HG03378 (cell line): ENCODE measurements around the gene C10orf143.
"Not testable (repeated sequence)": the region's sequence is repeated elsewhere in the genome, so short reads cannot be mapped to it uniquely, and the experiment has no call there.

Experiments used
- ATAC-seq: cut with Tn5 transposase; IDR thresholded peaks from one replicate; pipeline ENCODE4 v1.9.1; 2021; ENCODE audit warnings: mild to moderate bottlenecking, moderate library complexity; ENCODE audit not compliant: unreplicated experiment

C10orf143 gene

DNA sequence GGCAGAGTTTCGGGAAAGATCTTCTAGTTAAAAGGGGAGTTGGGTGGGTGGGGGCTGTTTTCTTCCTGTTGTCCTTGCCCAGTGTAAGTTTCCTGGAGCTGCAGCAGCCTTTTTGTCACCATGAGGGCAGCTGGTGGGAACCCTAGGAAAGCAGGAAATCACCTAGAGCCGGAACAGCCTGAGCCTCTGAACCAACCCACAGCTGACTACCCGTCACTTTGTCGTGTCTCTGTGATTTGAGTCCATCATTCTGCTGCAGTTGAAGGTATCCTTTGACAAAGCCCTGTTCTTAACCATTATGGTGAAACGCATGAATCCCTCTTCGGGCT is 1.2 kb upstream of the C10orf143 start:
- no peak for ATAC-seq

DNA sequence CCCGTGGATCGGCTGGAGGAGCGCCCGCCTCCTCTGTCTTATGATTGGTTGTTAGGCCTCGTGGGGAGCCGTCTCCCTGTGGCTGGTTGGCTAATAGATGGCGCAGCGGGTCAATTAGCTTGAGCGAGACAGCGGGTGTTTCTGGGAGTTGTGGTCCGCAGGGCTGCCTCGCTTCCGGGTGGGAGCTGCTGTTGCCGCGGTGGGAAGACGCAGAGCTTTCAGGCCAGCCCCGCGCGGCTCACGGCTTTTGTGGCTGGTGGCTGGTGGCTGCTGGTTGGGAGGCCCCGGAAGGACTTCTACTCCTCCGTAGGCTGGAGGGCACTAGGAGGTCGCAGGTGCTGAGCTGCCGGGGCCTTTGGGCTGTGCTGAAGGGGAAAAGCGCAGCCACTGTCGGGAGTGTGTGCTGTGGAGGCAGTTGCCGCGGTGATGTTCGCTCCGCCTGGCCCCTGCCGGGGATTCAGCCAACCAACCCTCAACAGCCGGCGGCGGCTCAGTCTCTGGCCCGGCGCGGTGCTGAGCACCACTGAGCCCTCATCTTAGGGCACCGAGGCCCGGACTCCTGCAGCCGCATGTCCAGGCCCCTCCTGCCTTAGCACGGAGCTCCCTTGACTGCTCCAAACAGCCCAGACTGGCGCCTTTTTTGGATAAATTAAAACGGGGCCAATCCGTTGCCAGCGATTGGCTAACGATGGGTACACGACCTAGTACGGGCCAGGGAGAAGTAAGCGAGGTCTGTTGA is 652 bp upstream of the C10orf143 start:
- peak; percentile 89 for ATAC-seq

DNA sequence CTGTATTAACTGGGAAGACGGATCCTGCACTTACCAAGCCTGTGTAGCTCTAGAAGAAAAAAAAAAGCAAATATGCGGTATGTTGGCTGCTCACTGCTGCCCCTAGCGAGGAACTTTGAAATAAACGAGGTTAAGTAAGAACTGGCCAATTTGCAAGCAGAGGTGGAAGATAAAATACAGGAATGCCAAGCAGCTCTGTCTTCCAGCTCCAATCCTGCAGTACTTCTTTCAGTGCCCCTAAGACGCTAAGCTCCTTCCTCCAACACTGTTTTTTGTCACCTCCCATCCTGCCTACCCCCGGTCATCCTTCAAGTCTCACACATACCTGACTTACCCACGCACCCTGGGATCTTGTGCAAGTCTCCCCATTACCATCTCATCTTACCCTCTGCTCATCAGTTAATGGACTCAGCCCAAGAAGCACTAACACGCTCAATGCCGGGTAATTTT is 809 bp downstream of the C10orf143 start:
- ATAC-seq: no peak

DNA sequence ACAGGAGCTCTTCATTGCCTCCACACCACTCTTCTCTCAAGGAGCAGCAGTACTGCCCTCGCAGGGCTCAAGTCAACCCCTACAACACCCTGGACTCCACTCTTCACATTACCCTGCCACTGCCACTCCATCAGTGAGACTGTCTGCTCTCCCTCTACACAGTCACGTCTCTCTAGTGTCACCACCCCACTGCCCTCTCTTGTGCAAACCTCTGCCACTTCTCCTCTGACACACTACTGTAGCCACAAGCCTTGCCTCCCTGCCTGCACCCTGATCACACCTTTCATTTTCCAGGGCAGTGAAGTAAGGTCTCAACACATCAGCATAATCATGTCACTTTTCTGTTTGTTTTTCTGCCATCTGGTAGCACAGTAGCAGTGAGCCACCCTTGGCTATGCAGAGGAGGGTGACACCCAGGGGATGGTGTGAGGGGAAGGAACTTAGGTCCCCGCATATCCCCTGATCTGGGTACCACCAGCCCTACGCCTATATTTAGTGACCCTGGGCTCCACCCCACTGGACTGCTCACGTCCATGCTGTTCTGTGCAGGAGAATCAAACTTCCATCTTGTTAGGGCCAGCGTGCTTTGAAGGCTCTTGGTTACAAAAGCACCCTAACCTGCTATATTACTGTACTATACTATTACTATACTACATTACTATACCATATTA is 1.6 kb downstream of the C10orf143 start:
- ATAC-seq: no peak

DNA sequence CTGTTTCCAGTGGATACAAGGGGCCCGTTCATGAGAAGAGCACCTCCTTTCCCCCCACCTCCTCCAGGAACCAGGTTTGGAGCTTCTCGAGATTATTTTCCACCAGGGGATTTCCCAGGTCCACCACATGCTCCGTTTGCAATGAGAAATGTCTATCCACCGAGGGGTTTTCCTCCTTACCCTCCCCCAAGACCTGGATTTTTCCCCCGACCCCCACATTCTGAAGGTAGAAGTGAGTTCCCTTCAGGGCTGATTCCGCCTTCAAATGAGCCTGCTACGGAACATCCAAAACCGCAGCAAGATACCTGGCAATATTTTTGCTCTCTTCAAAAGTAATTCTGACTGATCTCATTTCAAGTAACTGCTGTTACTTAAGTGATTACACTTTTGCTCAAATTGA is 2.5 kb downstream of the C10orf143 start:
- ATAC-seq: not testable (repeated sequence)

DNA sequence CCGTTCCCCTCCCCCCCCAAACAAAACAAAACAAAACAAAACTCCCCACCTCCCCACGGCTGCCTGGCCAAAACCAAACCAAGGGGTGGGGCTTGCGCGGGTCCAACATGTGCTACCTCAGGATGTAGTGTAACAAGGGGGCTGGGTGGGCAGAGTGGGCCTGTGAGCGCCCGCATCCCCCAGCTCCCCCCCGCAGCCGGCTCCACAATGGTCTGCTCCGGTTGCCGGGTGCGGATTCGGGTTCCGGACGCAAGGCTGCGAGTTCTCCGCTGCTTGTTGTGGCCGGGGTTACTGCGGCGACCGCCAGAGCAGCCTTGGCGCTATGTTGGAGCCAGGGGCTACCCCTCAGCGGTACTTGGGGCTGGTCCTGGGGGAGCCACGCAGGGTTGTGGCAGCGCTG is 4.9 kb downstream of the C10orf143 start:
- ATAC-seq: no peak

DNA sequence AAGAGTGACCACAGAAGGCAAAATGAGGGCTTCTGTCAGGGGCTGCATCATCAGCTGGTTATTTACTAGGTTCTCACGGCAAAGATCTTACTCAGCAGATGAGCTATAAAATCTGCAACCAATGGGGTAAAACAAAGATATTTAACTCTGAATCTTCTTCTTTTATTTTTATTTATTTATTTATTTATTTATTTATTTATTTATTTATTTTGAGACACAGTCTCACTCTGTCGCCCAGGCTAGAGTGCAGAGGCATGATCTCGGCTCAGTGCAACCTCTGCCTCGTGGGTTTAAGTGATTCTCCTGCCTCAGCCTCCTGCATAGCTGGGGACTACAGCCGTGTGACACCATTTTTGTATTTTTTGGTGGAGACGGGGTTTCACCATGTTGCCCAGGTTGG is 11.3 kb downstream of the C10orf143 start:
- no peak for ATAC-seq

DNA sequence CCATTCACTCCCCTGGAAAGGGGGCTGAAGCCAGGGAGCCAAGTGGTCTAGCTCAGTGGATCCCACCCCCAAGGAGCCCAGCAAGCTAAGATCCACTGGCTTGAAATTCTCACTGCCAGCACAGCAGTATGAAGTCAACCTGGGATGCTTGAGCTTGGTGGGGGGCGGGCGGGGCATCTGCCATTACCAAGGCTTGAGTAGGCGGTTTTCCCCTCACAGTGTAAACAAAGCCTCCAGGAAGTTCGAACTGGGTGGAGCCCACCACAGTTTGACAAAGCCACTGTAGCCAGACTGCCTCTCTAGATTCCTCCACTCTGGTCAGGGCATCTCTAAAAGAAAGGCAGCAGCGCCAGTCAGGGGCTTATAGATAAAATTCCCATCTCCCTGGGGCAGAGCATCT is 20.1 kb downstream of the C10orf143 start:
- ATAC-seq: not testable (repeated sequence)

DNA sequence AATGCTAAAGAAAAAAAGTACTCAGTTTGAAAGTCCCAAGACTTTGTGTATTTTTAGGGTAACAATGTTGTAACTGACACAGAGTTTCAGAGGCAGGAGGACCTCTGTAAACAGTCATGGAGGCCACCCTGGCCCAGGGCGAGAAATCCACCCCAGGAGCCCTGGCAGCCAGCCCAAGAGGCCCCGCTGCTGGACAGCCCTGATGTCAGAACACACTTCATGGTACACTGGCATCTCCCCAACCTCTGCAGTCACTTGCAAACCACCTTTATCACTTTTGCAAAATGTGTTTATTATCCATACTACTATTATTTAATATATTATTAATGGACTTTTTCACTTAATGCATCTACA is 30.2 kb downstream of the C10orf143 start:
- ATAC-seq: no peak

DNA sequence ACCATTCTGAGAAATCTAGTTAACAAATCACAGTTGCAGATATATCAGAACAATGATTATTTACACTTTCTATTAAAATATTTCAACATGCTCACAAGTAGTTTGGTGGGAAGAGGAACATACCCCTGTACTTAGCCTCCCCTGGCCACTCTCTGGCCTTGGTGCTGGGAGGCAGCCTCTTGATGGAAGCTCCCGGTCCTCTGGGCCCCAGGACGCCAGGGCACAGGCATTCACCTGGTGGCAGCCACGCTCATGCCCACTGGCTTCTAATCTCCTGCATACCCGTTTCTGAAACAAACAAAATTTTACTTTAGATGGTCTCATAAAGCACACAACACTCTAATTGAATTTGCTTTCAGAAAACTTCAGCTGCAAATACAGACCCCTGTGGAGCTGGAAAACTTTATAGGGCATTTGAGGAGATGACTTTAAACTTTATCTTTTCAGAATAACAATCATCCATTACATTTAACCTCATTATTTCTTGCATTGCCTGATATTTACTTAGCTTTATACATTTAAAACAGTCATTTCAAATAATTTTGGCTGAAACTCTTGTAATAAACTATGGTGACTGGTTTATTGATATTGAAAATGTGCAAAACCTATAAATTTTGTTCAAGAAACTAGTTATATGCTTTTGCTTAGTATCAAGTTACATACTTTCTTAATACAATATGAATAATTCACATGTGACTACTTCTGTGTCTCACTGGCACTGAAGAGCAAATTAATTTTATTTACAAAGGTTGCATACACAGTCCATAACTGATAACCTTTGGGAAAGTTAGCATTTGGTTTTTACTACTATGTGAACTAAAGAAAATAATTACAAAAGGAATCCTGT is 30.8 kb downstream of the C10orf143 start:
- no peak for ATAC-seq

DNA sequence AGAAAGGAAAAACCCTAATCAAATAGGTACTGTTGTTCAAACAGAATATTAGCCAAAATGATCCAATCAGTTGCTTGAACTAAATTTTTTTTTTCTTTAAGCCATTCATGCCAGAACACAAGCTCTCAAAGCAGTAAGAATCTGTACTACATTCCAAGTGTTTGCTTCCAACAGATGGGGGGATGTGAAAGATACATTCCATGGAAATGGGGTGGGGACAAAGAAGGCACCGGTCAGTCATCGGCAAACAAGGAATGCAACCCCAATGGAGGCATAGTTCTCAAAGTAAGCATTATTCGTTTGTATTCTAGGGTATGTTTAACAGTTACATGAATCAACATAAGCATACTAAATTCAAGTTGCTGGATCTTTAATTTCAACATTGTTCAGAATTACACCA is 32.5 kb downstream of the C10orf143 start:
- ATAC-seq: no peak

DNA sequence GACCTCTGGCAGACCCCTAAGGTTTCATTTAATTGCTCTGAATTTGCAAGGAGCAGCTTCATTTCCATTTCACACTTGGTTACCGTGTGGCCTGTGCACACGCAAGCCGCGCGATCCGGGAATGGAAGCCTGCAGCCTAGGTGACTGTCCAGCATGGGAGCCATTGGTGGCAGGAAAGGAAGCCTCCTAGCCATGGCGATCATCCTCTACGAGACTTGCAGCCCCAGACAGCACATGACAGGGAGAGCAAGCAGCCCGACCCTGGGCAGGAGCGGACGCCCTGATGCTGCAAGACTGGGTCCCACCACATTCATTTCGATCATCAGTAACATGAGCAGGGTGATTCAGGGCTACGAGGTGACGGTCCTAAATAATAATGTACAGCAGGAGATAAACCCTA is 33.9 kb downstream of the C10orf143 start:
- no peak for ATAC-seq

DNA sequence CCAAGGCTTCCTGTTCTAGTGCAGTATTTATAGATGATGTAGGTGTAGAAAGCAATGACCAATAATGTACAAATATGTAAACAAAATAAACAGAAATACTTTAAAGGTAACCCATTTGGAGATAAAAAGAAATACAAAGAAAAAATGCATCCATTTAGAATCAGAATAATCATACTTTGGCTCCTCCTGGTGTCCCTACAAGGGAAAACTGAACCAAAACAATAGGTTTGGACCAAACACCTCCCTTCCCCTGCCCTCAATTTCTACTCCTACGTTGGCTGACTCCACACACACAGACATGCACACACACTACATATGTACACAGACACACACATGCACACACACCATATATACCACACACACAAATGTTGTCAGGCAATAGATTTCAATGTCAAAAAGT is 36.0 kb downstream of the C10orf143 start:
- ATAC-seq: no peak

DNA sequence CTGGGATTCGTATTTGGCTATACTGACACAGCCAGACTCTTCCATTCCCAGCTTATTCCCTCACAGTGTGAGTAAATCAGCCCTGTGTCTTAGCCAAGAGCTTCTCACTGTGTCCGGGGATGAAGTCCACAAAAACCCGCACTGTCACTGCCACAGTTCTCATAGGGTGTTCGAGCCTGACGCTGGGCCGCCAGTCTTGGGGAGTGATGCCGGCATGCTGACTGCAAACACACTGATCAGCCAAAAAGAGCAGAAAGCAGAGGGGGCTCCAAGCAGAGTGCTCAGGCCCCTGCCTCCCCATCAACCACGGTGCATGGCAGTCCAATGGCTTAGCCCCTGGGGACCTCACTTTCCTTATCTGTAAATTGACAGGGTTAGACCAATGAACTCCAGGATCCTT is 36.7 kb downstream of the C10orf143 start:
- ATAC-seq: no peak

DNA sequence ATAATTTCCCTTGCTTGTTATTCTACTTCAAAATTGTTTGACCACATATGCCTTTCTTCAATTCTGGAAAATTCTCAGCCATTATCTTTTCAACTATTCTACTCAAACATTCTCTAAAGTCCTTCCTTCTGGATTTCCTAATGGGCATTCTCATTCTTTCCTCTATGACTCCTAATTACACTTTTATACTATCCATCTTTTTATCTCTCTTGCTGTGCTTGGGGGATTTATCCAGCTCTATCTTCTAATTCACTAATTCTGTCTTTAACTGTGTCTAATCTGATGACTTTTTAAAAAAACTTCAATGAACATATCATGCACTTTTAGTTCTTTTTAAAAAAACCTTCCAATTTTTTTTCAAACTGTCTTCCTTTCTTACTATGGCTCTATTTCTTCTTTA is 38.4 kb downstream of the C10orf143 start:
- ATAC-seq: no peak

DNA sequence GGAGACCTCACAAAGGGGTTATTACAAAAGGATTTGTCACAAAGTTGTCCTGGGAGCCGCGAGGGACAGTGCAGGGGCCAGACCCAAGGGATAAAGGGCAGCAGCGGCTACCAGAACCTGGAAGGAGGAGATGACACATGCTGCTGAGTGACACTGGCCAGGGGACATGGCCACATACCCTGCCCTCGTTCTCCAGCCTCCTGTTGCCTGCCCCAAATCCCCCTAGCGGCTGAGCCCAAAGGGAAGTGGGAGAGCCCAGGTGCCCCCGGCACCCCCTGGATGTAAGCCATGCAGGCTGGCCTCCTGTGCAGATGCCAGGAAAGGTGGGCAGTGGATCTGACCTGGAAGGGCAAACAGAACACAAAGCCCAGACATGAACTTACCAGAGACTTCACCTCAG is 42.7 kb downstream of the C10orf143 start:
- no peak for ATAC-seq

DNA sequence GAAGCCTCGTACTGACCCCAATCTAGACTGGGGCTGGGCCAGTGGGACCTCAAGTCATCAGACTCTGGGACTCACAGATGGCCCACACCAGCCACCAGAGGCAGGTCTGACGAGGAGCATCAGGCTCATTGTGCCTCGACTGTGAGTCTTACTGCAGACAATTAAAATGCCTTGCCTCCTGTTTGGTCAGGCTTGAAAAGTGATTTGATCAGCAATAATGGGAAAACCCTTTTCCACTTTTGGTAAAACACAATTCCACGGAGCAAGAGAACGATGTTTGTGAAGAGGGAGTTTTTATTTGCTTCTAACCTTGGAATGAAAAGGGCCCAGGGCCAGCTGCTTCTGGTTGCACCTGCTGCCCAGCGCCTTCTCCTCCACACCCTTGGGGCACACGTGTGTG is 43.9 kb downstream of the C10orf143 start:
- ATAC-seq: no peak

DNA sequence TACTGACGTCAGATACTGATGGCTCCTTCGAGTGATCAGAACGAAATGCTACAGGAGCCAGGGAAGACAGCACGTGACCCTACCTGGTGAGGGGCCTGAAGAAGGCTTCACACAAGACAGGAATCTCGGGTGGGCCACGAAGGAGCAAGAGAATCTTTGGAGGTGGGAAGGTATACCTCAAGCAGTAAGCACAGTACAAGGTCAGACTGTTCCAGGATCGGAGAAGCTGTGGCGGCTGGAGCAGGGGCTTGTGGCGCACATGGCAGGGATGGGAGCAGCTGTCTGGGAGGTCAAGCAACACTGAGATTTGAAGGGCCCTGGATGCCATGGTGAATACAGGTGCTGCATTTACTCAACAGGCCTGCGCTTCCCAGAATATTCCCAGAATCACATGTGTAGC is 45.4 kb downstream of the C10orf143 start:
- ATAC-seq: no peak

DNA sequence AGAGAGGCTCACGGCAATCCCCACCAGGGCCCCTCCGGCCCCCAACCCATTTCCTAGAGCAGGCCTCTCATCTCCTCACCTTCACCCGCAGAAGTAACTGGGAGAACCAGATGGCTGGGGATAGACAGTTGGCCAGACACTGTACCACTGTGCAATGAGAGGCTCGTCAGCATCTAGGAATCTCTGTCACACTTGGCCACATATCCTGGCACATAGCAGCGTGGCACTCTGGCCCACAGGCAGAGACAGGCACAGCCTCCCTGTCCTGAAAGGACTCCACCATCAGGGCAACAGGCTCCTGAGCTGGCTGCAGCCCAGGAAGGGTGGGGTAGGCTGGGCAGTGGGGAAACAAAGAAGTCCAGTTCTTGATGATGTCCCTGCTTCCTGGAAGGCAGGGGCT is 45.8 kb downstream of the C10orf143 start:
- ATAC-seq: no peak

DNA sequence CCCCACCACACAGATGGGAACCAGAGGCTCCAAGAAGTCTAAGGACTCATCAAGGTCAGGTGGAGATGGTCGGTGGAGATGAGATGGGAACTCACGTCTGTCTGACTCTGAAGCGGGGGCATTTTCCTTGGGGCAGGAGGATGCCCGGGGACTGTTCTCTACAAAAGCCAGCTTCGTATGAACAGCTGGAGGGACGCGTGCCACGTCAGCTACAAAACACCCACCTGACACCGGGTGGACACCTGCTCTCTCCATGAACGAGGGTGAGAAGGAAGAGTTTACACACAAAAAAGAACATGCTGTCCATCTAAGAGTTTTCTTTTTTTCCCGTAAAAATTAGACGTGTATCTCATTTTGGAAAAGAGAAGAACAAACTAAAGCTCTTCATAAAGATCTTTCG is 47.7 kb downstream of the C10orf143 start:
- ATAC-seq: no peak

DNA sequence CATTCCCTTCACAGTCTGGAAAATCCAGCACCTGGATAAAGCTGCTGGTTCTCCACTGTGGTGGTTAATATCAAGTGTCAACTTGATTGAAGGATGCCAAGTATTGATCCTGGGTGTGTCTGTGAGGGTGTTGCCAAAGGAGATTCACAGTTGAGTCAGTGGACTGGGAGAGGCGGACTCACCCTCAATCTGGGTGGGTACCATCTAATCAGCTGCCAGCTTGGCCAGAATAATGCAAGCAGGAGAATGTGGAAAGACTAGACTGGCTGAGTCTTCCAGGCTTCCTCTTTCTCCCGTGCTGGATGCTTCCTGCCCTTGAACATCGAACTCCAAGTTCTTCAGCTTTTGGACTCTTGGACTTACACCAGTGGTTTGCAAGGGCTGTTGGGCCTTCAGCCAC is 48.4 kb downstream of the C10orf143 start:
- no peak for ATAC-seq

DNA sequence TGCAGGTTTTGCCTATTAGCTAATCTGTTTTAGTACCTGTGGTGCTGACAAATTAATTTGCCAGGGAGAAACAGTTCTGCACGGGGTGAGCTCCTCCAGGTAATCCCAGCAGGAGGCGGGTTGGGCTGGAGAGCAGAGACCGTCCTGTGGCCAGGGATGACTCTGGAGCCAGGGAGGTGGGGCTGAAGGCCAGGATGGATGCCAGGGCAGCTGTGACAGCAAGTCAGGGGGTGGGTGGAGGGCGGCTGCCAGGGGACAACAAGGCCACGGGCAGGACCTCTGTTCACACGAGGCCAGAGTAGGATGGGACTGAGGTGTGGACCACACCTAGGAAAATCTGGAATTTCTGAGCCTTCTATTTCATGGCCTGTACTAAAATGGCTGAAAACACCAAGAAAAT is 48.9 kb downstream of the C10orf143 start:
- no peak for ATAC-seq
